COR-L47 (cell line): ENCODE results near the gene CTRB2.

Experiments used
- DNase-seq: peaks from one replicate; lab custom pipeline; 2025; lab: John Stamatoyannopoulos, UW

CTRB2 gene

GRCh38 chr16:75175074-75175473, 31.9 kb downstream of the CTRB2 start:
- DNase-seq, result no peak

- DNase-seq, result no peak
Observed at GRCh38 chr16:75172578-75172977, 34.4 kb downstream of the CTRB2 start.

- DNase-seq, result no peak
Observed at GRCh38 chr16:75169899-75170405, 37.0 kb downstream of the CTRB2 start.

GRCh38 chr16:75160386-75160785, 46.6 kb downstream of the CTRB2 start:
- DNase-seq, result no peak
